TTC549 (cell line): ENCODE results near the gene ZNF236.
"Not testable (repeated sequence)": the region's sequence is repeated elsewhere in the genome, so short reads cannot be mapped to it uniquely, and the experiment has no call there.

Experiments used
- FAIRE-seq: peaks from 2 replicates; lab custom pipeline; 2012; peaks lifted over from hg19 to GRCh38; lab: Jason Lieb, UNC

ZNF236 gene

GRCh38 chr18:76951456-76952247, 129.3 kb downstream of the ZNF236 start:
- FAIRE-seq: no peak

GRCh38 chr18:76952747-76953146, 130.4 kb downstream of the ZNF236 start:
- no peak for FAIRE-seq

- no peak for FAIRE-seq
Measured at GRCh38 chr18:76953156-76953555, 130.8 kb downstream of the ZNF236 start.

- no peak for FAIRE-seq
Measured at GRCh38 chr18:76953583-76954233, 131.4 kb downstream of the ZNF236 start.

GRCh38 chr18:76955524-76956170, 133.3 kb downstream of the ZNF236 start:
- FAIRE-seq: no peak

DNA sequence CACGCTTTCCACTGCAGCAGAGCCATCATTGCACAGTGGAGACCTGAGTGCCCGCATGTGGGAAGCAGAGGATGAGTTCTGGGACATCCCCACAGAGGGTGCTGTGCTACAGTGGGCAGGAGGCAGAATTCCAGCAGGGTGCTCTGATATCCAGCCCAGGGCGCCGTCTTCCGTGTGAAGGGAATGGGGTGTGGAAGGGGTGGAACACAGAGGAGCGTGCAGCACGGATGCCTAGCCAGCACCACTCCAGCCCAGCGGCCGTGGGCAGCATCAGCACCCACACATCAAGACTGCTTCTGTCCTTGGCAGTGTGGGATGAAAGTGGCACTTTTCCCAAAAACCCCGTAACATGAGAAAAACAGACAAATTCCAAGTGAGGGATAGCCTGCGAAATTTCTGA, 134.3 kb downstream of the ZNF236 start:
- FAIRE-seq: no peak

DNA sequence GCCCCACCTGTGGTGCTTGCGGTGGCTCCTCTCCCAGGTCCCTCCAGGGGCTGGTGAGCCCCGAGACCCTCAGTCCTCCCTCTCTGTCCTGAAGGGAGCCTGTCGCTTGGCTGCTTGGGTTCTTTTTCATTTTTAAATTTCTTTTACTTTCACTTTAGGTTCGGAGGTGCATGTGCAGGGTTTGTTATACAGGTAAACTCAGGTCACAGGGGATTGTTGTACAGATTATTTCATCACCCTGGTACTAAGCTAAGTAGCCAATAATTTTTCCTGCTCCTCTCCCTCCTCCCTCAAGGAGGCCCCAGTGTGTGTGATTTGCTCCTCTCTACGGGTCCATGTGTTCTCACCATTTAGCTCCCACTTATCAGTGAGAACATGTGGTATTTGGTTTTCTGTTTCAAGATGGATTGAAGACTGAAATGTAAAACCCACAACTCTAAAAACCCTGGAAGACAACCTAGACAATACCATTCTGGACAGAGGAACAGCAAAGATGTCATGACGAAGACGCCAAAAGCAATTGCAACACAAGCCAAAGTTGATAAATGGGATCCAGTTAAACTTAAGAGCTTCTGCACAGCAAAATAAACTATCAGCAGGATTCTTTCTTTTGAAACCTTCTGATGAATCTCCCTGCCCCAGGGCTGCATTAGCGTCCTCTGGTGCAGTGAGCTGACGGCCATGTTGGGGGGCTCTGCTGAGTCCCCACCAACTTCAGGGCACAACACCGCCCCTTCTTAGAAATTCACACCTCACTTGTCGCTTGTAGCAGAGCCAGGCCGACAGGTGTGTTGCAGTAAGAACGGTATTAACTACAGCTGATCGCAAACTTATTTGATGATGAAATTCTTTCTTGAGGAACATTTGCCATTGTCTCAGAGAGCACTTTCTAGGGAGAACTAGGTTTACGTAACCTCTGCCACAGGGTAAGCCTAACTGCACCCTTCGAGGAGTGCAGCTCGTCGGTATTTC, 135.3 kb downstream of the ZNF236 start:
- no peak for FAIRE-seq

- FAIRE-seq: no peak
Measured at GRCh38 chr18:76958692-76959341, 136.5 kb downstream of the ZNF236 start.

GRCh38 chr18:76959605-76960004, 137.2 kb downstream of the ZNF236 start:
- no peak for FAIRE-seq

- FAIRE-seq: no peak
Measured at GRCh38 chr18:76960528-76961035, 138.2 kb downstream of the ZNF236 start.

DNA sequence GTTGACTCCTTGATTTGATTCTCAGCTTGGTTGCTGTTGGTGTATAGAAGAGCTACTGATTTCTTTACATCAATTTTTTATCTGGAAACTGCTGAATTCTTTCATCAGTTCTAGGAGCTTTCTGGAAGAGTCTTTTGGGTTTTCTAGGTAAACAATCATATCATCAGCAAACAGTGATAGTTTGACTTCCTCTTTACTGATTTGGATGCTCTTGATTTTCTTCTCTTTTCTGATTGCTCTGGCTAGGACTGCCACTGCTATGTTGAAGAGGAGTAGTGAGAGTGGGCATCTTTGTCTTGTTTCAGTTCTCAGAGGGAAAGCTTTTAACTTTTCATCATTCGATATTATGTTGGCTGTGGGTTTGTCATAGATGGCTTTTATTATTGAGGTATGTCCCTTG, 140.5 kb downstream of the ZNF236 start:
- no peak for FAIRE-seq

GRCh38 chr18:76963936-76964335, 141.6 kb downstream of the ZNF236 start:
- FAIRE-seq: no peak

DNA sequence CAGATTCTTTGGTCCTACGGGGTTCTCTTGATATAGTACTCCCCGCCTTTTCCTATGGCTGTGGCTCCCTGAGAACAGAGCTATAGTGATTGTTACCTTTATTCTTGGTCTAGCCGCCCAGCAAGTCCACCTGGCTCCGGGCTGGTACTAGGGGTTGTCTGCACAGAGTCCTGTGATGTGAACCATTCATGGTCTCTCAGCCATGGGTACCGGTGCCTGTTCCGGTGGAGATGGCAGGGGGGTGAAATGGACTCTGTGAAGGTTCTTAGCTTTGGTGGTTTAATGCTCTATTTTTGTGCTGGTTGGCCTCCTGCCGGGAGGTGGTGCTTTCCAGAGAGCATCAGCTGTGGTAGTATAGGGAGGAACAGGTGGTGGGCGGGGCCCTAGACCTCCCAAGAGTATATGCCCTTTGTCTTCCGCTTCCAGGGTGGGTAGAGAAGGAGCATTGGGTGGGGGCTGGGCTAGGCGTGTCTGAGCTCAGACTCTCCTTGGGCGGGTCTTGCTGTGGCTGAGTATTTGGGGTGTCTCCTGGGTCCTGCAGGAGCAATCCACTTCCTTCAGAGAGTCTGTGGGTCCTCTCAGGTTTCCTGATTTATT, 143.3 kb downstream of the ZNF236 start:
- FAIRE-seq: not testable (repeated sequence)

GRCh38 chr18:76967299-76967698, 144.9 kb downstream of the ZNF236 start:
- FAIRE-seq: not testable (repeated sequence)

- no peak for FAIRE-seq
Measured at GRCh38 chr18:76967721-76968472, 145.5 kb downstream of the ZNF236 start.

- FAIRE-seq: no peak
Measured at GRCh38 chr18:76970770-76971559, 148.6 kb downstream of the ZNF236 start.

DNA sequence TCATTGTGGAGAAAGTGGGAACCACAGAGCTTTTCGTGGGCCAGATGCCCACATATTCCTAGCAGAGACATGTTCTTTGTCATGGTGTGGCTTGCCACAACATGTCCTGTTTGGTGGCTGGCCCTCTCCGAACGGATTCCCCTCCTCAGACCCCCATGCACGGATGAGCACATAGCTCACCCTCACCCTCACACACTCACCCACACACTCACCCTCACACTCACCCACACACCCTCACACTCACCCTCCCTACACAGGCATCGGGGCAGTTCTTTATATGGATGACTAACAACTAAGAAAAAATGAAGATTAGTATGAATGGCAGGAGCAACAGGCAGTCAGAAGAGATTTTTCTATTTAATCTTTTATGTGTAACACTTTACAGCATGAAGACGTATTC, 149.9 kb downstream of the ZNF236 start:
- no peak for FAIRE-seq

DNA sequence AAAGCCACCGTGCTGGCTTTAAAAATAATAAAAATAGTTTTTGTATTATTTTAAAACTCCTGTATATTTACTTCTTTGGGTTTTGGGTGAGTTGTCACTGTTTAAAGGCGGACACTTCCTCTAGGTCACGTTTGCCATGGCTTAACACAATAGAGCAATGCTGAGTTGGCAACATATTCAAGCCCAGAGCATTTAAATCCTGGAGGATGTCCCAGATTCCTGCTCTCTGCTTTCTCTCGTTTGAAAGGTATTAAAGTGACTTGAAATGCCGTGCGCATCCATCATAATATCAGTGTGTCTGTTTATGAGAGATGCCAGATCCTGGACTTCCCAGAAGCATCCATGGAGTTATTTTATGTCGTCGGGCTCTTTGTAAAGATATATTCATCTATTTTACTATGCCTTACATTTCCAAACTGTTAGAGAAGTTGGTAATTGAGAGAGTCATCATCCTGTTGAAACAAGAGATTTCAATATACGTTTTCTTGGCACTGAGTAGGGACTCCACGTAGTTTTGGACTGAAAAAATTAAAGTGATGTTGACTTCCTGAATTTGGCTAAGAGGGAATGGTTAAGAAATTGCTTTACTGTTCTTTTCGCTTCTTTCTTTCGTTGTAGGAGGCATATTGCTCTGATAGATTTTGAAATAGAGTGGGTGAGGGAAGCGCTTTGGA, 150.6 kb downstream of the ZNF236 start:
- FAIRE-seq: no peak
